H9 (cell line): Measurements from ENCODE around the gene NOS1AP. TPM values are rescaled to one million over a fixed set of nuclear protein-coding genes. Genes with fewer than 3 reads are reported as not detected.

ENCODE experiments used
- DNase-seq: peaks from one replicate; pipeline ENCODE4 v3.0.0-alpha.2; 2017
- H2AFZ ChIP-seq: one replicate; pipeline ENCODE4 v1.6.1; 2013; ENCODE audit warnings: mild to moderate bottlenecking, low read length, control low read depth, moderate library complexity
- H2AK5ac ChIP-seq: 2 replicates; pipeline ENCODE4 v1.6.1; 2013; ENCODE audit warnings: low read length, control low read depth, mixed read lengths; ENCODE audit not compliant: insufficient read length
- H2BK120ac ChIP-seq: one replicate; pipeline ENCODE4 v1.6.1; 2013; ENCODE audit warnings: low read depth, mild to moderate bottlenecking, low read length, control low read depth, inconsistent platforms; ENCODE audit not compliant: poor library complexity, severe bottlenecking
- H2BK12ac ChIP-seq: 2 replicates; pipeline ENCODE4 v1.6.1; 2013; ENCODE audit warnings: low read length, control low read depth, mixed read lengths, low read depth; ENCODE audit not compliant: insufficient read length
- H2BK15ac ChIP-seq: 2 replicates; pipeline ENCODE4 v1.6.1; 2013; ENCODE audit warnings: low read depth, low read length, control low read depth
- H2BK20ac ChIP-seq: one replicate; pipeline ENCODE4 v1.6.1; 2013; ENCODE audit warnings: low read depth, mild to moderate bottlenecking, low read length, control low read depth, inconsistent platforms; ENCODE audit not compliant: poor library complexity, severe bottlenecking
- H2BK5ac ChIP-seq: 2 replicates; pipeline ENCODE4 v1.6.1; 2013; ENCODE audit warnings: low read length, control low read depth, mixed read lengths; ENCODE audit not compliant: insufficient read length
- H3K14ac ChIP-seq: 2 replicates; pipeline ENCODE4 v1.6.1; 2013; ENCODE audit warnings: low read length, control low read depth; ENCODE audit not compliant: insufficient read depth
- H3K18ac ChIP-seq: 2 replicates; pipeline ENCODE4 v1.6.1; 2013; ENCODE audit warnings: low read depth, mild to moderate bottlenecking, mixed read lengths, low read length, control low read depth; ENCODE audit not compliant: insufficient read length
- H3K23ac ChIP-seq: 2 replicates; pipeline ENCODE4 v1.6.1; 2013; ENCODE audit warnings: low read length, control low read depth, mixed read lengths, low read depth; ENCODE audit not compliant: insufficient read length
- H3K23me2 ChIP-seq: 2 replicates; pipeline ENCODE4 v1.6.1; 2013; ENCODE audit warnings: low read depth, mild to moderate bottlenecking, mixed read lengths, low read length, control low read depth; ENCODE audit not compliant: insufficient read length, poor library complexity, severe bottlenecking
- H3K27ac ChIP-seq: 2 replicates; pipeline ENCODE4 v1.5.1; 2013; ENCODE audit warnings: low read length, control low read depth, mixed read lengths, low read depth; ENCODE audit not compliant: insufficient read length
- H3K27me3 ChIP-seq: 2 replicates; pipeline ENCODE4 v1.6.1; 2013; ENCODE audit warnings: low read length, control low read depth, inconsistent platforms; ENCODE audit not compliant: insufficient read depth
- H3K4ac ChIP-seq: 2 replicates; pipeline ENCODE4 v1.6.1; 2013; ENCODE audit warnings: low read depth, mild to moderate bottlenecking, control low read depth, inconsistent platforms, low read length, moderate library complexity
- H3K4me1 ChIP-seq: 2 replicates; pipeline ENCODE4 v1.6.1; 2013; ENCODE audit warnings: low read length, control low read depth, inconsistent platforms; ENCODE audit not compliant: insufficient read depth
- H3K4me2 ChIP-seq: 2 replicates; pipeline ENCODE4 v1.6.1; 2013; ENCODE audit warnings: low read length, control low read depth, mixed read lengths; ENCODE audit not compliant: insufficient read length, insufficient read depth
- H3K56ac ChIP-seq: 2 replicates; pipeline ENCODE4 v1.6.1; 2013; ENCODE audit warnings: low read depth, mild to moderate bottlenecking, mixed read lengths, low read length, control low read depth; ENCODE audit not compliant: insufficient read length
- H3K79me1 ChIP-seq: 2 replicates; pipeline ENCODE4 v1.6.1; 2013; ENCODE audit warnings: low read depth, mild to moderate bottlenecking, moderate library complexity, low read length, control low read depth, inconsistent platforms; ENCODE audit not compliant: insufficient read depth, poor library complexity, severe bottlenecking
- H3K79me2 ChIP-seq: 2 replicates; pipeline ENCODE4 v1.6.1; 2013; ENCODE audit warnings: low read length, control low read depth, inconsistent platforms; ENCODE audit not compliant: insufficient read depth
- H3K9ac ChIP-seq: 2 replicates; pipeline ENCODE4 v1.6.1; 2013; ENCODE audit warnings: low read length, control low read depth, mixed read lengths; ENCODE audit not compliant: insufficient read length; ENCODE audit errors: extremely low read depth
- H3K9me3 ChIP-seq: one replicate; pipeline ENCODE4 v1.6.1; 2013; ENCODE audit warnings: low read depth, low read length, inconsistent platforms; ENCODE audit not compliant: control insufficient read depth
- H3T11ph ChIP-seq: one replicate; pipeline ENCODE4 v1.6.1; 2013; ENCODE audit warnings: mild to moderate bottlenecking, low read length, control low read depth, inconsistent platforms
- H4K20me1 ChIP-seq: one replicate; pipeline ENCODE4 v1.6.1; 2013; ENCODE audit not compliant: control insufficient read depth, insufficient read length, insufficient read depth
- H4K5ac ChIP-seq: 2 replicates; pipeline ENCODE4 v1.6.1; 2013; ENCODE audit warnings: low read depth, mild to moderate bottlenecking, mixed read lengths, low read length, control low read depth; ENCODE audit not compliant: insufficient read length
- H4K8ac ChIP-seq: replicated peaks from 2 replicates; pipeline ENCODE4 v1.6.1; 2013; ENCODE audit warnings: low read length, control low read depth, mixed read lengths, low read depth; ENCODE audit not compliant: insufficient read length
- H4K91ac ChIP-seq: 2 replicates; pipeline ENCODE4 v1.6.1; 2013; ENCODE audit warnings: low read depth, mild to moderate bottlenecking, moderate library complexity, mixed read lengths, low read length, control low read depth; ENCODE audit not compliant: insufficient read length
- H3K27ac Mint-ChIP-seq, 3 experiments: 2 replicates in 2 of 3; 3 replicates in 1 of 3; pipeline ENCODE4 v1.8.0; 2020 to 2021; ENCODE audit warnings: mixed read lengths in 3 of 3, mild to moderate bottlenecking in 1 of 3, moderate library complexity in 1 of 3
- H3K27me3 Mint-ChIP-seq: 2 replicates; pipeline ENCODE4 v1.8.0; 2021; ENCODE audit warnings: low read depth, mild to moderate bottlenecking, moderate library complexity, mixed read lengths
- H3K36me3 Mint-ChIP-seq, 3 experiments: 2 replicates in 2 of 3; 3 replicates in 1 of 3; pipeline ENCODE4 v1.8.0; 2020 to 2021; ENCODE audit warnings: low read depth in 3 of 3, mixed read lengths in 3 of 3; ENCODE audit not compliant: insufficient read depth in 1 of 3
- H3K4me1 Mint-ChIP-seq, 2 experiments: 2 replicates each; pipeline ENCODE4 v1.8.0; 2020; ENCODE audit warnings: mixed read lengths in 2 of 2
- H3K4me3 Mint-ChIP-seq, 2 experiments: 2 replicates in 1 of 2; 3 replicates in 1 of 2; pipeline ENCODE4 v1.8.0; 2020 to 2021; ENCODE audit warnings: mild to moderate bottlenecking in 2 of 2, mixed read lengths in 2 of 2, moderate library complexity in 1 of 2
- H3K9me3 Mint-ChIP-seq, 2 experiments: 2 replicates in 1 of 2; 3 replicates in 1 of 2; pipeline ENCODE4 v1.8.0; 2020; ENCODE audit warnings: mild to moderate bottlenecking in 2 of 2, mixed read lengths in 2 of 2, moderate library complexity in 1 of 2
- CTCF ChIP-seq: fragments of 200-600 bp; sonication (generic); conservative IDR thresholded peaks from 3 replicates; pipeline ENCODE4 v1.8.0; 2021; ENCODE audit warnings: antibody characterized with exemption, mild to moderate bottlenecking
- WGBS: extraction: QIAGEN DNeasy Blood & Tissue Kit; methylation state at CpG from one replicate; pipeline ENCODE4 v1.1.7; 2013; ENCODE audit warnings: missing lambda C conversion rate, low lambda C conversion rate, mixed read lengths; ENCODE audit not compliant: insufficient read length; ENCODE audit errors: extremely low coverage; 5-methylcytosine and 5-hydroxymethylcytosine counted together
- total RNA-seq: library from RNA; stranded (reverse); gene quantifications from 2 replicates; pipeline ENCODE4 v1.2.1, GENCODE V29; 2021

NOS1AP gene
- total RNA-seq, 1 experiment from 2014 or later, result 8.4 TPM

DNA sequence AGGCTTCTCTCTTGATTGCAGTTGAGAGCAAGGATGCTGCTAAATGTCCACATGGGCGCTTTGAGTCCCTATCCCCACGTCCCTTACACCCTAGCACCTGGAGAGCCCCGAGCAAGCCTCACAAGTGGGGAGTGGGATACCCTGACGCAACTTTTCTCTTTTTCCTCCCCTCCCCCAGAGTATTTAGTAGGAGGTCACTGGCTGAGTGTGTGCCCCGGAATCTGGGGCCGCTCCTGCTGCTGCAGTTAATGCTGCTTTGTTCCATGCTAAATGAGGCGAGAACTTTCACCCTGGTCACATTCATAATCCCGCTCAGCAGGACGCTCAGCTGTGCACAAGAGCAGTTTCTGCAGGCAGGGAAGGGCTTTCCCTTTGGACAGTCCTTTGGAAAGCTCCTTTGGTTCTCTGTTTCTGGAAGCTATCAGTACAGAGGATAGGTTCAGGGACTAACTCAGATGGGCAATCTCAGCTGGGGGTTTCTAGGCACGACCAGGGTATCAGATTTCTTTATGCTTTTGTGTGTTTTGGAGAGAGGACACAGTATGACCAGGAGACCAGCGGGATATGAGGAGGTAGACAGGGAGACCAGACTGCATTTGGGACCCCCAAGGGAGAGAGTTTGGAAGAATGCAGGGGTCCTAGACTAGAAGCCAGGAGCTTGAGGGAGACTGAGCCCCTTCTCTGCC, 75.9 kb downstream of the NOS1AP start:
- H2BK120ac ChIP-seq, result no peak overlapping the region
- no peak for DNase-seq
- H3T11ph ChIP-seq, result no peak overlapping the region
- no peak overlapping the region for H4K5ac ChIP-seq
- peak overlapping the region; percentile 79; the same call in 1 of the 2 replicates for H3K14ac ChIP-seq
- no peaks in the 10 kb centered on the region for H3K23me2 ChIP-seq
- H3K4me1 ChIP-seq, result peaks cover 23% of the 10 kb centered on the region
- no peak overlapping the region for H3K27ac ChIP-seq
- peaks cover 10% of the 10 kb centered on the region for H3K27me3 Mint-ChIP-seq
- H2BK15ac ChIP-seq, result no peak overlapping the region
- H2BK20ac ChIP-seq, result no peak overlapping the region
- H3K27ac Mint-ChIP-seq, result no peak overlapping the region
- H3K4ac ChIP-seq, result no peak overlapping the region
- TF ChIP-seq CTCF, result no peak
- no peak overlapping the region for H3K56ac ChIP-seq
- no peak overlapping the region for H2BK5ac ChIP-seq
- H3K18ac ChIP-seq, result peak overlapping the region; percentile 49
- no peaks in the 10 kb centered on the region for H3K27me3 ChIP-seq
- no peaks in the 10 kb centered on the region for H3K9me3 ChIP-seq
- H3K36me3 Mint-ChIP-seq, result no peaks in the 10 kb centered on the region; a peak in 2 of 7 replicates
- no peaks in the 10 kb centered on the region for H3K9me3 Mint-ChIP-seq
- no peak overlapping the region for H2AK5ac ChIP-seq
- no peaks in the 10 kb centered on the region for H4K20me1 ChIP-seq
- no peak overlapping the region for H4K91ac ChIP-seq
- H3K4me2 ChIP-seq, result peak overlapping the region; percentile 20
- H2AFZ ChIP-seq, result no peak overlapping the region
- no peak overlapping the region for H3K4me3 Mint-ChIP-seq
- H4K8ac ChIP-seq, result no peak overlapping the region
- H3K79me1 ChIP-seq, result no peaks in the 10 kb centered on the region
- no peak overlapping the region for H2BK12ac ChIP-seq
- no peak overlapping the region for H3K23ac ChIP-seq
- peaks cover 4% of the 10 kb centered on the region; the same call in 1 of the 2 replicates for H3K79me2 ChIP-seq
- WGBS, result no CpG with 5 or more reads among the region's 11 CpGs
- peaks cover 29 to 32% of the 10 kb centered on the region in 2 experiments for H3K4me1 Mint-ChIP-seq
- H3K9ac ChIP-seq, result no peak overlapping the region
